ENCODE measurements around the gene PCARE.

GRCh38 chr2:29064346-29064715 lies 10.0 kb downstream of the PCARE start:
- TF ChIP-seq CTCF (IDR thresholded peaks at IDR 0.05; ENCODE audit: low read length) (no peak), EZH2 (IDR thresholded peaks at IDR 0.05; ENCODE audit: borderline replicate concordance, low read length) (no peak)
